Thymus (tissue), 11 donors: ENCODE measurements around the gene PCDHB3. TPM values are rescaled to one million over a fixed set of nuclear protein-coding genes. Genes with fewer than 3 reads are reported as not detected.
"Not testable (repeated sequence)": the region's sequence is repeated elsewhere in the genome, so short reads cannot be mapped to it uniquely, and the experiment has no call there.

Source experiments
- DNase-seq, 9 donors: peaks; one replicate each; pipeline ENCODE4 v3.0.0-alpha.2; 2013; ENCODE audit warnings: low spot score in 9 of 9, low read depth in 6 of 9, missing footprints in 1 of 9
- H3K27ac ChIP-seq, 2 donors: one replicate each; pipeline ENCODE4 v1.5.1; 2013; ENCODE audit warnings: control low read depth in 1 of 2, low read depth in 1 of 2, low read length in 1 of 2, mild to moderate bottlenecking in 1 of 2, moderate library complexity in 1 of 2
- H3K27me3 ChIP-seq, 2 donors: one replicate each; pipeline ENCODE4 v1.5.1; 2013; ENCODE audit warnings: low read length in 1 of 2; ENCODE audit not compliant: control insufficient read depth in 2 of 2, insufficient read depth in 1 of 2
- H3K36me3 ChIP-seq, 2 donors: one replicate each; pipeline ENCODE4 v1.5.1; 2013; ENCODE audit warnings: low read length in 1 of 2, mild to moderate bottlenecking in 1 of 2, moderate library complexity in 1 of 2; ENCODE audit not compliant: control insufficient read depth in 2 of 2, insufficient read depth in 2 of 2
- H3K4me1 ChIP-seq, 2 donors: one replicate each; pipeline ENCODE4 v1.5.1; 2013; ENCODE audit warnings: low read length in 2 of 2; ENCODE audit not compliant: control insufficient read depth in 2 of 2, insufficient read depth in 2 of 2
- H3K4me3 ChIP-seq, 2 donors: one replicate each; pipeline ENCODE4 v1.5.1; 2013; ENCODE audit warnings: low read length in 2 of 2, control low read depth in 1 of 2, mild to moderate bottlenecking in 1 of 2
- H3K9me3 ChIP-seq, 2 donors: one replicate each; pipeline ENCODE4 v1.5.1; 2013; ENCODE audit warnings: low read length in 1 of 2, mild to moderate bottlenecking in 1 of 2; ENCODE audit not compliant: control insufficient read depth in 2 of 2, insufficient read depth in 1 of 2
- WGBS: extraction: QIAGEN DNeasy Blood & Tissue Kit; methylation state at CpG from one replicate; pipeline ENCODE4 v1.1.7; 2013; 5-methylcytosine and 5-hydroxymethylcytosine counted together
- polyA plus RNA-seq: library from polyadenylated mRNA; stranded (reverse); fragments of 200-250 nt; gene quantifications from one replicate; pipeline ENCODE4 v1.2.3, GENCODE V29; 2013
- total RNA-seq: library from RNA; stranded (reverse); fragments of 120-200 nt; gene quantifications from one replicate; pipeline ENCODE4 v1.2.4, GENCODE V29; 2013
- donor health status: healthy.

The PCDHB3 gene
- total and polyA plus RNA-seq, 2 donors, result 0.09 to 0.11 TPM

- not testable (repeated sequence) for H3K4me3 ChIP-seq, H3K27ac ChIP-seq, H3K36me3 ChIP-seq, DNase-seq, H3K9me3 ChIP-seq, H3K4me1 ChIP-seq
- WGBS, result 51% methylated on average over 30 of the region's 46 CpGs
- peaks cover 0 to 23% of the 10 kb centered on the region in 2 donors for H3K27me3 ChIP-seq
Measured at GRCh38 chr5:141096181-141096580, 4.1 kb upstream of the PCDHB3 start.

- not testable (repeated sequence) for H3K4me1 ChIP-seq, DNase-seq, H3K4me3 ChIP-seq, H3K36me3 ChIP-seq, H3K9me3 ChIP-seq, H3K27ac ChIP-seq
- 44% methylated on average over 31 of the region's 38 CpGs for WGBS
- peaks cover 0 to 23% of the 10 kb centered on the region in 2 donors for H3K27me3 ChIP-seq
Measured at GRCh38 chr5:141096586-141096985, 3.7 kb upstream of the PCDHB3 start.

GRCh38 chr5:141101059-141101458 lies 786 bp downstream of the PCDHB3 start:
- WGBS, result 52% methylated on average over 20 of the region's 20 CpGs
- Histone ChIP-seq H3K4me3 (no peak overlapping the region), H3K27me3 (peaks cover 0 to 10% of the 10 kb centered on the region in 2 donors), H3K36me3 (no peaks in the 10 kb centered on the region), H3K9me3 (peaks cover 0 to 3% of the 10 kb centered on the region in 2 donors), H3K27ac (no peak overlapping the region), H3K4me1 (no peaks in the 10 kb centered on the region)
- DNase-seq, result no peak

DNA sequence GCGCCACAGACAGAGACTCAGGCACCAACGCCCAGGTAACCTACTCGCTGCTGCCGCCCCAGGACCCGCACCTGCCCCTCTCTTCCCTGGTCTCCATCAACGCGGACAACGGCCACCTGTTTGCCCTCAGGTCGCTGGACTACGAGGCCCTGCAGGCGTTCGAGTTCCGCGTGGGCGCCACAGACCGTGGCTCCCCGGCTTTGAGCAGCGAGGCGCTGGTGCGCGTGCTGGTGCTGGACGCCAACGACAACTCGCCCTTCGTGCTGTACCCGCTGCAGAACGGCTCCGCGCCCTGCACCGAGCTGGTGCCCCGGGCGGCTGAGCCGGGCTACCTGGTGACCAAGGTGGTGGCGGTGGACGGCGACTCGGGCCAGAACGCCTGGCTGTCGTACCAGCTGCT lies 1.8 kb downstream of the PCDHB3 start:
- not testable (repeated sequence) for H3K4me3 ChIP-seq, H3K27ac ChIP-seq, H3K9me3 ChIP-seq, H3K4me1 ChIP-seq, H3K36me3 ChIP-seq, DNase-seq
- 54% methylated on average over 39 of the region's 39 CpGs for WGBS
- H3K27me3 ChIP-seq, result peaks cover 0 to 10% of the 10 kb centered on the region in 2 donors

DNA sequence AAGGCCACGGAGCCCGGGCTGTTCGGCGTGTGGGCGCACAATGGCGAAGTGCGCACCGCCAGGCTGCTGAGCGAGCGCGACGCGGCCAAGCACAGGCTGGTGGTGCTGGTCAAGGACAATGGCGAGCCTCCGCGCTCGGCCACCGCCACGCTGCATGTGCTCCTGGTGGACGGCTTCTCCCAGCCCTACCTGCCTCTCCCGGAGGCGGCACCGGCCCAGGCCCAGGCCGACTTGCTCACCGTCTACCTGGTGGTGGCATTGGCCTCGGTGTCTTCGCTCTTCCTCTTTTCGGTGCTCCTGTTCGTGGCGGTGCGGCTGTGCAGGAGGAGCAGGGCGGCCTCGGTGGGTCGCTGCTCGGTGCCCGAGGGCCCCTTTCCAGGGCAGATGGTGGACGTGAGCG lies 2.2 kb downstream of the PCDHB3 start:
- 57% methylated on average over 31 of the region's 38 CpGs for WGBS
- H3K4me1 ChIP-seq, DNase-seq, H3K9me3 ChIP-seq, H3K36me3 ChIP-seq, H3K27ac ChIP-seq, H3K4me3 ChIP-seq: not testable (repeated sequence)
- peaks cover 0 to 10% of the 10 kb centered on the region in 2 donors for H3K27me3 ChIP-seq

DNA sequence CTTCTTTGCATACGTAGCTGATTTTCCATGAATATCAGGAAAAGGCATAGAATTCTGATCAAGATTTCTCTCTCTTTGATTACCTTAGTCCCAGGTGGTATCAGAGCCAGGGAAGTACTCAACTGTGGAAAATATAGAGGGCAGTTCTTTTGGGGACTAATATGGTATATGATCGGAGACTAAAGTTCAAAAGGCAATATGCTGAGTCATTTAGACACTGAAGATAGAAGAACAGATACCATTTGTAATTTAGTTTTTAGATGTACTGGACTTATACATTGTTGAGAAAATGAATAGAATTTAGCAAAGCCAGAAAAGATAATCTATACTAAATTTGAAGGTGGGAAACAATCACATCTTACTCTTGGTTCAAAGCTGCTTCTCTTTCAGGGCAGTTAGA lies 5.1 kb downstream of the PCDHB3 start:
- Histone ChIP-seq H3K4me3 (no peak overlapping the region), H3K4me1 (no peaks in the 10 kb centered on the region), H3K9me3 (peaks cover 0 to 1% of the 10 kb centered on the region in 2 donors), H3K27me3 (peaks cover 0 to 9% of the 10 kb centered on the region in 2 donors), H3K36me3 (no peaks in the 10 kb centered on the region), H3K27ac (no peak overlapping the region)
- 90% methylated on average over 2 of the region's 2 CpGs for WGBS
- no peak for DNase-seq

- no peak overlapping the region for H3K27ac ChIP-seq
- no peaks in the 10 kb centered on the region for H3K36me3 ChIP-seq
- no peak for DNase-seq
- peaks cover 0 to 10% of the 10 kb centered on the region in 2 donors for H3K27me3 ChIP-seq
- H3K4me1 ChIP-seq, result no peaks in the 10 kb centered on the region
- WGBS, result 47% methylated on average over 2 of the region's 2 CpGs
- H3K9me3 ChIP-seq, result peaks cover 0 to 3% of the 10 kb centered on the region in 2 donors
- no peak overlapping the region for H3K4me3 ChIP-seq
Measured at GRCh38 chr5:141119250-141119649, 19.0 kb downstream of the PCDHB3 start.

DNA sequence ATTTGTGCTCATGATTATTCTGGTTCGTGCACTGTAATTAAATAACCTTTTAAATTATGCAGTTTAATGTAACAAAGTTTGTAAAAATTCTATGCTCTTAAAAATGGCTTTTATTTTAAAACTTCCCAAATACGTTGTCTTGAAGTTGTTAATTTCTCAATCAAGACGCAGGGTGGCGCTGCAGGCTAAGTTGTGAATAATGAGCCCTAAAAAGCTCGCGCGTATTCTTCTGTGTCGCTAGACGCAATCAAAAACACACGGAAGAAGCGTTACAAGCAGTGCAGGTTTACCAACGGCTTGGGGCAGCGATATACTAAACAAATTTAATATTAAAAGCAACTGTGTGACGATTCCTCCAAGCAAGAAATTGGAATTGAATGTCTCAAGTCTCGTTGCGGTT lies 21.3 kb downstream of the PCDHB3 start, which contains the start of gene PCDHB4:
PCDHB4 (plus strand) TSS at position 256 of the 400 bp plus-strand sequence. CDS start 181 bp downstream, outside the sequence.
- Histone ChIP-seq H3K36me3 (no peaks in the 10 kb centered on the region), H3K4me3 (no peak within 1 kb of the TSS), H3K27me3 (peaks cover 0 to 10% of the 10 kb centered on the region in 2 donors), H3K9me3 (peaks cover 0 to 3% of the 10 kb centered on the region in 2 donors), H3K27ac (no peak within 1 kb of the TSS), H3K4me1 (no peaks in the 10 kb centered on the region)
- DNase-seq, result peak in 1 of 9 donors; percentile 1
- WGBS, result 26% methylated on average over 16 of the region's 16 CpGs

GRCh38 chr5:141121985-141122384 lies 21.7 kb downstream of the PCDHB3 start:
- Histone ChIP-seq H3K27ac (no peak overlapping the region), H3K9me3 (peaks cover 0 to 3% of the 10 kb centered on the region in 2 donors), H3K4me1 (no peaks in the 10 kb centered on the region), H3K36me3 (no peaks in the 10 kb centered on the region), H3K4me3 (no peak overlapping the region), H3K27me3 (peaks cover 0 to 10% of the 10 kb centered on the region in 2 donors)
- WGBS, result 49% methylated on average over 12 of the region's 12 CpGs
- DNase-seq, result no peak
